Stimulated activated CD8-positive, alpha-beta memory T cell treated with anti-CD3 and anti-CD28 coated beads, Interleukin-15, amount 100 ng/mL, for 24 hours (primary cell): ENCODE data around the gene PFKP.

Experiments
- DNase-seq: peaks from one replicate; pipeline ENCODE4 v3.0.0-alpha.2; 2020; ENCODE audit warnings: low read depth

Gene PFKP

GRCh38 chr10:3116508-3117100 is 49.3 kb downstream of the PFKP start:
- no peak for DNase-seq

DNA sequence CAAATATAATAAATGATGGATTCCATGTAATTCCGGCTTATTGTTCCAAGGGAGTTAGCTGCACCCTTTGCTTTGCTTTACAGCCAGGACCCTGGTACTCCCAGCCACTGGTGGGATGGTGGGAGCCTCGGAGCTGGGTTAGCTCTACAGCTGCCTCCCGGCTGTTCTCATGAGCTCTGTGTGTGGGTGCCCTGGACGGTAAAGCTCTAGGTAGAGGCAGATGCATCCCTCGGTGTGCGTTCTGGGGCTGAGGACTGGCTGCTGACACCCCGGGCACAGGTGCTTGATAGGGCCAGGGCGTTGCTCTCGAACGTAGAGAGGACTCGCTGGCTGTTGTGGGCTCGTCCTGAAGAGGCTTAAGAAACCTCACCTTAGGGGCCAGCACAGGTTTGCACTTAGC is 50.1 kb downstream of the PFKP start:
- no peak for DNase-seq

GRCh38 chr10:3118641-3119091 is 51.3 kb downstream of the PFKP start:
- DNase-seq = no peak

DNA sequence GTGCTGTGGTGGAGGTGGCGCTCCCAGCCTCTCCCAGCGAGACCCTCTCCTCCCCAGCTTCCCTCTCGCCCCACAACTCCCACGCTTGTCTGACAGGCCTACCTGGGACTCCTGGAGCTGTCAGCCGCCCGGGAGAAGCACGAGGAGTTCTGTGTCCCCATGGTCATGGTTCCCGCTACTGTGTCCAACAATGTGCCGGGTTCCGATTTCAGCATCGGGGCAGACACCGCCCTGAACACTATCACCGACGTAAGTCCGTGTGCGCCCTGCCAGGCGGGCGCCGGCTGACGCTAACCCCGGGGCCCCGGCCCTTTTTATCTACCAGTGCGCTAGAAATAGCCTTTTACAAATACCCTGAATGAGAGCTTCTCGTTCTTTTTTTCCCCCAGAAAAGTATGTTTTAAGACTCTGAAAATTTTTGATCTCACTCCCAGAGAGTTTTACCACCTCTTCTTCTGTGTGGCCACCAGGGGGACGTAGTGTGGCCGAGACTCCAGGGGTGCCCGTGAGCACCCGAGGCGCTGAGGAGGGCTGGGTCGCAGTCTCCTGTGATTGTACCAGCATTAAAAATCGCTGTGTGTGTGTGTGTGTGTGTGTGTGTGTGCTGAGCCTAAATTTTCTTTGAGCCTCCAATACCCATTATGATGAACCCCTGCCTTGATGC is 52.6 kb downstream of the PFKP start:
- no peak for DNase-seq

DNA sequence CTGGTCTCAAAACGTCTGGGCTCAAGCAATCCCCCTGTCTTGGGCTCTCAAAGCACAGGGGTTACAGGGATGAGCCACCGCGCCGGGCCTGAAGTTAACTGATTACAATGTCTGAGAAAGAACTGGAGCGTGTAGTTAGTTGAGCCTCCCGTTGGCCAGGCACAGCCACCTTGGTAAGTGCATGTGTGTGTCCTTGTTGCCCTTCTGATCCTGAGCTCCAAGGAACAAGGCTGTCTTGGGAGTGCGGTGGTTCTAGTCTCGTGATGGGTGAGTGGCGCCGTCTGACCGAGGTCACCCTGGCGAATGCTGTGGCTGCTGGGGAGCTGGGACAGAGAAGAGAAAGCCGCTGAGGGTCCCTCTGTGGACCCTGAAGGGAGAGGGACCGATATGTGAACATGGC is 54.7 kb downstream of the PFKP start:
- no peak for DNase-seq

- no peak for DNase-seq
Measured at GRCh38 chr10:3122486-3123205, 55.3 kb downstream of the PFKP start.

- no peak for DNase-seq
Measured at GRCh38 chr10:3123571-3124411, 56.4 kb downstream of the PFKP start.

- DNase-seq = no peak
Measured at GRCh38 chr10:3124412-3125175, 57.2 kb downstream of the PFKP start.

- DNase-seq = no peak
Measured at GRCh38 chr10:3125527-3126170, 58.3 kb downstream of the PFKP start.

- no peak for DNase-seq
Measured at GRCh38 chr10:3126249-3126648, 58.9 kb downstream of the PFKP start.

GRCh38 chr10:3126741-3127346 is 59.5 kb downstream of the PFKP start:
- no peak for DNase-seq

DNA sequence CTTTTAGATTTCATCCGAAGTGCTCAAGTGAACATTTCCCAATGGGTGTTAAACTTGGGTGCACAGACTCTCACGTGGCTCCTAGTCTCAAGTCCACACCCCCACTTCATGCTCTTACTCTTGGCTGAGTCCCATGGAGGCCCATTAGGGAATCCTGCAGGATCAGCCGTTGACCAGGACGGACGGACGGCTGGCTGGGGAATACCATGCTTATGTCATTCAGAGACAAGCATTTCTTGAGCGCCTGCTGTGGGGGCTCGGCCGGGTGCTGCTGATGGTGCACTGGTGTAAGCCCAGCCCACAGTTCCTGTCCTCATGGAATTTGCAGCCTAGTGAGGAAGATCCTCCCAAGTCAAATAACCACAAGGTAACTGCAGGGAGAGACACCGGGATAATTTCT is 60.6 kb downstream of the PFKP start:
- DNase-seq = no peak

DNA sequence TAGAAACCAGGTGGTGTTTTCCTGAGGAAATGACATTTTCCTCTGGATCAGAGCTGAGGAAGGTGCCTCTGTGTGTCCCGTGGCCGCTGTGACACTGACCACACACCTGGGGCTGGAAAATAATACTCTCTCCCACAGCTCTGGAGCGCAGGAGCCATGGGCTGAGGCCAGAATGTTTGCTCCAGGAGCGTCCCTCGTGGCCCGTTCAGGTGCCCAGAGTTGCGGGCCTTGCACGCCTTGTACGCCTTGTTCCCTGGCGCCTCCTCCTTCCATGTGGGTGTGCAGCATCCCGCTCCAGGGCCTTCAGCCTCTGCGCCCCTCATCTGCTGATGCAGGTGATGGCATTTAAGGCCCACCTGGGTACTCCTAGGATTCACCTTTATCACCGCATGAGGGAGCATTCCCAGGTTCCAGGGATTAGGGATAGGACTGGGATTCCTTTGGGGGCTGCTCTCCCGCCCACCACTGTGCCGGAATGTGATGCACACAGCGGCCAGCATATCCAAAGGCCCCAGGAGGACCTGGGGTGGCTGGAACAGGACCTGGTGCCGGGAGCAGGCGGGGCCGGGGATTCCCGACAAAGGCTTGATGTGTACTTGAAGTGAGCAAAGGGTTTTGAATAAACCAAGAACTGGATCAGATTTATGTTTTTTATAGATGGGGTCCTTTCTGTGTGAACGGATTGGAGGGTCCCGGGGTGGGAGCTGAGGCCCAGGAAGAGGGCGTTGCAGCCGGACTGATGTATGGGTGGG is 61.2 kb downstream of the PFKP start:
- no peak for DNase-seq

- DNase-seq = no peak
Measured at GRCh38 chr10:3129581-3130340, 62.4 kb downstream of the PFKP start.

DNA sequence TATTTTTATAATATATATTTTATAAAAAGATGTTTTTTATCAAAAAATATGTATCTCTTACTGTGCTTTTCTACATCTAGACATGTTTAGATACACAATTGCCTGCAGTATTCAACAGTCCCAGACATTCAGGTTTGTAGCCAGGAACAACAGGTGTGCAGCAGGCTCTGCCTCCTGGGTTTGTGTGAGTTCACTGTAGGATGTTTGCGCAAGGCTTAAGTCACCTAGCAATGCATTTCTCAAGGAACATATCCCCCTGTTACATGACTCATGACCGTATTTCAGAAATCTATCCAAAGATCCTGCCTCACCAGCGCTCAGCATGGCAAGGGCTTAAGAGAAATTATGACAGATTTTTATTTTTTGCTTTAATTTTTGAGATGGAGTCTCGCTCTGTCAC is 63.8 kb downstream of the PFKP start:
- no peak for DNase-seq

DNA sequence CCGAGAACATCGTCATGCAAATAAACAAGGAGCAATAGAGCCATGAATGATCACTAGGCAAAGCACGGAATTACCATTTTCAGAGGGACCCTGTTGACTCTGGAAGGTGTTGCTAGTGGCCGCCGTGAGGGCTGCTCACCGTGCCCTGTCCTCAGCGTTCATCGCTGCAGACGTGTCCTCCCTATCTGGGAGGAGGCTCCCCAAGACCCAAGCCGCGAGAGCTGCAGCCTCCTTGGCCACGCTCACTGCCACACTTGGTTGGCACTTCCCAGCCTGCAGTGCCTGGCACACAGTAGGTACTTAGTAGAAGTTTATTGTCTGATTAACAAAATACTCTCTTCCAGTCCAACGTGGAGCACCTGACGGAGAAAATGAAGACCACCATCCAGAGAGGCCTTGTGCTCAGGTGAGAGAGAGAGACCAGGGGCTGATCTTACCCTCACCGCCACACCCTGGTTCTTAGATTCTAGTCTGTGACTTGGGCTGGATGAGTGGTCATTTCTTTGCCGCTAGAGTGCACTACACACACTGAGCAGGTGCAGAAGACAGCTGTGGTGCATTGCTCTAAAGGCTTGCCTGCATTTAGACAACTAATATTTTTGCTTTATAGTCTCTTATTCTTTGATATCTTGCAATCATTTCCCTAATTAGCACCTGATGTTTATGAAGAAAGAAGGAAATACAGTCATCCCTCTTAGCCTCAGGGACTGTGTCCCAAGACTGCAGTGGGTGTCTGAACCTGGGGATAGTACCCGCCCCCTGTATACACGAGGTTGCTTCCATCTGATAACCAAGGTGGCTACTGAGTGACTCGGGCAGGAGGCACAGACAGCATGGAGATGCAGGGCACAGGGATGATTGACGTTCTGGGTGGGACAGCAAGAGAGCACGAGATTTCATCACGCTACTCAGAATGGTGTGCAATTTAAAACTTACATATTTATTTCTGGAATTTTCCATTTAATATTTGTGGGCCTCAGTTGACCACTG is 65.0 kb downstream of the PFKP start:
- no peak for DNase-seq

DNA sequence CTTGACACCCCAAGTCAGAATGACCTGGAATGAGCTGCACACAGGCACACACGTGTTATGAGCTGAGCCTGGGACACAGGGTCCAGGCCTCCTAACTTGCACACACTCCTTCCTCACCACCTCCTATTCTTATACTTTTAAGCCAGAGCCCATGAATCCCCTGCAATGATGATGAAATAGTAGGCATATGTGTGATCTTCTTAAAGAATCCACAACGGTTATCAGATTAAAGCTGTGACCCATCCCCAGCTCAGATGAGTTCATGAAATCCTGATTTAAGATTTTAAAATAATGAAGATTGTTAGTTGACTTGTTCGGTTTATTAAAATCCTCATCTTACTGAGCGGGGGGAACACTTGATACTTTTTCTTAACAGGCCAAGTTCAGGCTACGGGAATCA is 66.6 kb downstream of the PFKP start:
- no peak for DNase-seq

DNA sequence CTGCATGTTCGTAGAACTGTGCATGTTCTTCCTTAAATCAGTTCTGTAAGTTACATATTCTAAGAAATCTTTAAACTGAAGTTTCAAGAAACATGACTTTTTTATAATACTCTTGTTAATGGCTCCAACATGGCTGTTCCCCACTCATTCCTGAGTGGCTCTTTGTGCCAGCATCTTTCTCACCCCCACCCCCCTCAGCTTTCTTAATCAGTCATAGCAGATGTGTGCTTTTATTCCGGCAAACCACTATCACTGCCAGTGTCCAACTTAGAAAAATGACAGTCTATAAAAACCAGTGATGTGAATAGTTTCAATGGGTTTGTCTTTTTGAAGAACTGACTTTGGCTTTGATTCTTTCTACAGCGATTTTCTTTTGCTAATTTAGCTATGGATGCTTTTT is 67.7 kb downstream of the PFKP start:
- DNase-seq = no peak
